Muscle layer of duodenum (tissue), 2 donors: ENCODE data around the gene FGF6.

Experiments used
- H3K27ac ChIP-seq: one replicate; pipeline ENCODE4 v1.7.0; 2013; ENCODE audit warnings: mild to moderate bottlenecking, low read length
- H3K27me3 ChIP-seq: one replicate; pipeline ENCODE4 v1.7.0; 2013; ENCODE audit warnings: low read depth, mild to moderate bottlenecking, control low read depth, low read length
- H3K36me3 ChIP-seq, 2 donors: one replicate each; pipeline ENCODE4 v1.7.0; 2013; ENCODE audit warnings: low read length in 2 of 2, control low read depth in 1 of 2, mild to moderate bottlenecking in 1 of 2; ENCODE audit not compliant: insufficient read depth in 2 of 2, control insufficient read depth in 1 of 2
- H3K4me1 ChIP-seq, 2 donors: one replicate each; pipeline ENCODE4 v1.7.0; 2013; ENCODE audit warnings: low read length in 2 of 2, mild to moderate bottlenecking in 2 of 2, control low read depth in 1 of 2, moderate library complexity in 1 of 2; ENCODE audit not compliant: insufficient read depth in 2 of 2, control insufficient read depth in 1 of 2
- H3K4me3 ChIP-seq, 2 donors: one replicate each; pipeline ENCODE4 v1.7.0; 2013; ENCODE audit warnings: low read length in 2 of 2, low read depth in 1 of 2, mild to moderate bottlenecking in 1 of 2
- H3K9me3 ChIP-seq, 2 donors: one replicate each; pipeline ENCODE4 v1.7.0; 2013; ENCODE audit warnings: low read length in 2 of 2, control low read depth in 1 of 2, mild to moderate bottlenecking in 1 of 2; ENCODE audit not compliant: control insufficient read depth in 1 of 2
- donor health status: healthy.

The FGF6 gene

GRCh38 chr12:4445156-4446101, at the start of gene FGF6:
FGF6 (minus strand) TSS chr12:4445815; CDS start chr12:4445570, 245 bp downstream.
- Histone ChIP-seq H3K4me3 (no peak within 1 kb of the TSS), H3K36me3 (no peaks in the 10 kb centered on the region), H3K27ac (no peak within 1 kb of the TSS), H3K27me3 (peaks cover 2% of the 10 kb centered on the region), H3K4me1 (peaks cover 0 to 11% of the 10 kb centered on the region in 2 donors), H3K9me3 (no peaks in the 10 kb centered on the region)

- no peaks in the 10 kb centered on the region for H3K9me3 ChIP-seq
- no peaks in the 10 kb centered on the region for H3K27me3 ChIP-seq
- H3K27ac ChIP-seq: no peak overlapping the region
- no peak overlapping the region for H3K4me3 ChIP-seq
- H3K4me1 ChIP-seq: no peaks in the 10 kb centered on the region
- peaks cover 23 to 33% of the 10 kb centered on the region in 2 donors for H3K36me3 ChIP-seq
Measured at GRCh38 chr12:4490973-4491372, 45.4 kb upstream of the FGF6 start.

- no peaks in the 10 kb centered on the region for H3K27me3 ChIP-seq
- H3K36me3 ChIP-seq: peaks cover 21 to 29% of the 10 kb centered on the region in 2 donors
- no peaks in the 10 kb centered on the region for H3K4me1 ChIP-seq
- H3K9me3 ChIP-seq: no peaks in the 10 kb centered on the region
- H3K27ac ChIP-seq: no peak overlapping the region
- no peak overlapping the region for H3K4me3 ChIP-seq
Measured at GRCh38 chr12:4489556-4489955, 43.9 kb upstream of the FGF6 start.

- Histone ChIP-seq H3K27me3 (no peaks in the 10 kb centered on the region), H3K36me3 (peaks cover 21 to 29% of the 10 kb centered on the region in 2 donors), H3K4me1 (no peaks in the 10 kb centered on the region), H3K4me3 (no peak overlapping the region), H3K27ac (no peak overlapping the region), H3K9me3 (no peaks in the 10 kb centered on the region)
Measured at GRCh38 chr12:4486980-4487379, 41.4 kb upstream of the FGF6 start.

GRCh38 chr12:4486049-4486699, 40.6 kb upstream of the FGF6 start:
- Histone ChIP-seq H3K4me1 (no peaks in the 10 kb centered on the region), H3K9me3 (no peaks in the 10 kb centered on the region), H3K4me3 (no peak overlapping the region), H3K27ac (no peak overlapping the region), H3K27me3 (no peaks in the 10 kb centered on the region), H3K36me3 (peaks cover 21 to 29% of the 10 kb centered on the region in 2 donors)

- H3K36me3 ChIP-seq: peaks cover 12 to 15% of the 10 kb centered on the region in 2 donors
- H3K9me3 ChIP-seq: no peaks in the 10 kb centered on the region
- H3K4me1 ChIP-seq: no peaks in the 10 kb centered on the region
- no peaks in the 10 kb centered on the region for H3K27me3 ChIP-seq
- H3K27ac ChIP-seq: no peak overlapping the region
- no peak overlapping the region for H3K4me3 ChIP-seq
Measured at GRCh38 chr12:4483885-4484823, 38.5 kb upstream of the FGF6 start.

GRCh38 chr12:4482936-4483335, 37.3 kb upstream of the FGF6 start:
- Histone ChIP-seq H3K36me3 (peaks cover under 1 to 5% of the 10 kb centered on the region in 2 donors), H3K27ac (no peak overlapping the region), H3K4me3 (no peak overlapping the region), H3K4me1 (no peaks in the 10 kb centered on the region), H3K27me3 (no peaks in the 10 kb centered on the region), H3K9me3 (peaks cover 0 to 5% of the 10 kb centered on the region in 2 donors)

- no peaks in the 10 kb centered on the region for H3K4me1 ChIP-seq
- no peaks in the 10 kb centered on the region for H3K27me3 ChIP-seq
- no peak overlapping the region for H3K27ac ChIP-seq
- no peak overlapping the region for H3K4me3 ChIP-seq
- peaks cover 0 to 5% of the 10 kb centered on the region in 2 donors for H3K9me3 ChIP-seq
- no peaks in the 10 kb centered on the region for H3K36me3 ChIP-seq
Measured at GRCh38 chr12:4478933-4479332, 33.3 kb upstream of the FGF6 start.

GRCh38 chr12:4477129-4477528, 31.5 kb upstream of the FGF6 start:
- no peak overlapping the region for H3K27ac ChIP-seq
- H3K36me3 ChIP-seq: no peaks in the 10 kb centered on the region
- no peaks in the 10 kb centered on the region for H3K4me1 ChIP-seq
- H3K27me3 ChIP-seq: no peaks in the 10 kb centered on the region
- peaks cover 0 to 5% of the 10 kb centered on the region in 2 donors for H3K9me3 ChIP-seq
- H3K4me3 ChIP-seq: no peak overlapping the region

- H3K4me1 ChIP-seq: no peaks in the 10 kb centered on the region
- no peaks in the 10 kb centered on the region for H3K9me3 ChIP-seq
- no peak overlapping the region for H3K27ac ChIP-seq
- H3K4me3 ChIP-seq: no peak overlapping the region
- no peaks in the 10 kb centered on the region for H3K36me3 ChIP-seq
- H3K27me3 ChIP-seq: no peaks in the 10 kb centered on the region
Measured at GRCh38 chr12:4472046-4472445, 26.4 kb upstream of the FGF6 start.

- Histone ChIP-seq H3K27ac (no peak overlapping the region), H3K9me3 (no peaks in the 10 kb centered on the region), H3K4me1 (no peaks in the 10 kb centered on the region), H3K36me3 (no peaks in the 10 kb centered on the region), H3K27me3 (no peaks in the 10 kb centered on the region), H3K4me3 (no peak overlapping the region)
Measured at GRCh38 chr12:4471256-4471655, 25.6 kb upstream of the FGF6 start.
